ENCODE results near the gene CATSPERZ. TPM values are rescaled to one million over a fixed set of nuclear protein-coding genes. Genes with fewer than 3 reads are reported as not detected.

Gene CATSPERZ
- polyA plus RNA-seq, 1 donor from 2014 or later, result not detected

- H3K9me3 ChIP-seq (ENCODE audit: low read length), result no peaks in the 10 kb centered on the region
- no peaks in the 10 kb centered on the region for H4K20me1 ChIP-seq (ENCODE audit: insufficient read depth)
- no peaks in the 10 kb centered on the region for H3K36me3 ChIP-seq (ENCODE audit: insufficient read depth, low read length)
- H3K9me2 ChIP-seq (ENCODE audit: insufficient read depth, low read length), result no peaks in the 10 kb centered on the region
- H3K4me2 ChIP-seq (ENCODE audit: low read length), result no peak overlapping the region
- H2AFZ ChIP-seq (ENCODE audit: low read depth, low read length), result no peak overlapping the region
- no peak overlapping the region for H3K9ac ChIP-seq (ENCODE audit: low read length)
- no peak for TF ChIP-seq TAF1 (IDR thresholded peaks at IDR 0.05; ENCODE audit: low read depth)
- no peak overlapping the region for H3K4me3 ChIP-seq (ENCODE audit: low read length)
- no peak overlapping the region for H3K27ac ChIP-seq (ENCODE audit: low read length)
- no peaks in the 10 kb centered on the region for H3F3A ChIP-seq (ENCODE audit: insufficient read depth, low read length, poor library complexity, severe bottlenecking)
- no peaks in the 10 kb centered on the region for H3K79me2 ChIP-seq (replicated peaks; ENCODE audit: insufficient read depth, low read length)
- H3K27me3 ChIP-seq (ENCODE audit: insufficient read depth, low read depth, low read length), result no peaks in the 10 kb centered on the region
Observed at GRCh38 chr11:64341429-64341828, 41.3 kb downstream of the CATSPERZ start.

- Histone ChIP-seq H3K79me2 (replicated peaks; ENCODE audit: insufficient read depth, low read length) (no peaks in the 10 kb centered on the region), H3K36me3 (ENCODE audit: insufficient read depth, low read length) (no peaks in the 10 kb centered on the region), H3K9me2 (ENCODE audit: insufficient read depth, low read length) (no peaks in the 10 kb centered on the region), H2AFZ (ENCODE audit: low read depth, low read length) (no peak overlapping the region), H4K20me1 (ENCODE audit: insufficient read depth) (no peaks in the 10 kb centered on the region), H3K27ac (ENCODE audit: low read length) (no peak overlapping the region), H3K4me3 (ENCODE audit: low read length) (no peak overlapping the region), H3K9me3 (ENCODE audit: low read length) (no peaks in the 10 kb centered on the region), H3K27me3 (ENCODE audit: insufficient read depth, low read depth, low read length) (no peaks in the 10 kb centered on the region), H3F3A (ENCODE audit: insufficient read depth, low read length, poor library complexity, severe bottlenecking) (no peaks in the 10 kb centered on the region), H3K4me2 (ENCODE audit: low read length) (no peak overlapping the region), H3K9ac (ENCODE audit: low read length) (no peak overlapping the region)
- TF ChIP-seq EP300 (conservative IDR thresholded peaks at IDR 0.05; ENCODE audit: poor library complexity, severe bottlenecking) (no peak), CTCF (IDR thresholded peaks at IDR 0.05; ENCODE audit: poor library complexity, severe bottlenecking) (peak; percentile 20)
Observed at GRCh38 chr11:64341851-64342791, 42.0 kb downstream of the CATSPERZ start.

- H3K36me3 ChIP-seq (ENCODE audit: insufficient read depth, low read length), result no peaks in the 10 kb centered on the region
- no peaks in the 10 kb centered on the region for H3K27me3 ChIP-seq (ENCODE audit: insufficient read depth, low read depth, low read length)
- no peak overlapping the region for H3K9ac ChIP-seq (ENCODE audit: low read length)
- H3K9me3 ChIP-seq (ENCODE audit: low read length), result no peaks in the 10 kb centered on the region
- H3K27ac ChIP-seq (ENCODE audit: low read length), result no peak overlapping the region
- H3K79me2 ChIP-seq (replicated peaks; ENCODE audit: insufficient read depth, low read length), result no peaks in the 10 kb centered on the region
- no peak overlapping the region for H3K4me3 ChIP-seq (ENCODE audit: low read length)
- no peak for TF ChIP-seq REST (IDR thresholded peaks at IDR 0.05; ENCODE audit: borderline replicate concordance)
- TF ChIP-seq SMC3 (conservative IDR thresholded peaks at IDR 0.05; ENCODE audit: poor library complexity), result no peak
- no peak for TF ChIP-seq POLR2AphosphoS5 (IDR thresholded peaks at IDR 0.05)
- TF ChIP-seq TAF1 (IDR thresholded peaks at IDR 0.05; ENCODE audit: low read depth), result no peak
- TF ChIP-seq CTCF (IDR thresholded peaks at IDR 0.05; ENCODE audit: poor library complexity, severe bottlenecking), result no peak
- no peak for TF ChIP-seq EP300 (conservative IDR thresholded peaks at IDR 0.05; ENCODE audit: poor library complexity, severe bottlenecking)
- TF ChIP-seq RAD21 (conservative IDR thresholded peaks at IDR 0.05), result no peak
- TF ChIP-seq EZH2 (IDR thresholded peaks at IDR 0.05; ENCODE audit: borderline replicate concordance, insufficient read depth, low read length, poor library complexity, severe bottlenecking), result no peak
- TF ChIP-seq MXI1 (conservative IDR thresholded peaks at IDR 0.05; ENCODE audit: poor library complexity, severe bottlenecking), result no peak
- no peak overlapping the region for H2AFZ ChIP-seq (ENCODE audit: low read depth, low read length)
- no peaks in the 10 kb centered on the region for H4K20me1 ChIP-seq (ENCODE audit: insufficient read depth)
- H3K9me2 ChIP-seq (ENCODE audit: insufficient read depth, low read length), result no peaks in the 10 kb centered on the region
- no peak overlapping the region for H3K4me2 ChIP-seq (ENCODE audit: low read length)
- H3F3A ChIP-seq (ENCODE audit: insufficient read depth, low read length, poor library complexity, severe bottlenecking), result no peaks in the 10 kb centered on the region
Observed at GRCh38 chr11:64342869-64343745, 42.9 kb downstream of the CATSPERZ start.

Measured in neural cell (in vitro differentiated cells).